ENCODE results near the gene OR4D10.

- TF ChIP-seq CTCF (IDR thresholded peaks at IDR 0.05) (no peak), EZH2 (IDR thresholded peaks at IDR 0.05; ENCODE audit: borderline replicate concordance, insufficient read depth, low read depth, low read length, poor library complexity, severe bottlenecking) (no peak)
These were observed 55.6 kb downstream of the OR4D10 start for GRCh38 chr11:59528711-59529110.
